Frontal cortex (tissue), 4 donors: Measurements from ENCODE around the gene CCDC27. TPM values are rescaled to one million over a fixed set of nuclear protein-coding genes. Genes with fewer than 3 reads are reported as not detected.

Experiments used
- DNase-seq, 2 donors: peaks; one replicate each; pipeline ENCODE4 v3.0.0; 2012; ENCODE audit warnings: low spot score in 2 of 2
- FAIRE-seq: peaks from 2 replicates; lab custom pipeline; 2012; peaks lifted over from hg19 to GRCh38; lab: Jason Lieb, UNC
- small RNA-seq: library from RNA; depleted of rRNA; stranded (forward); fragments of <200 nt; gene quantifications from one replicate; pipeline ENCODE3, GENCODE V24; 2014
- total RNA-seq: library from RNA; depleted of rRNA; stranded (reverse); fragments of >200 nt; gene quantifications from one replicate; pipeline ENCODE4 v1.2.3, GENCODE V29; 2014
- donor health status: control.
- donor health status: control.
- donor health status: control.

CCDC27 gene
- total RNA-seq, 1 donor from 2014 or later, result not detected

DNA sequence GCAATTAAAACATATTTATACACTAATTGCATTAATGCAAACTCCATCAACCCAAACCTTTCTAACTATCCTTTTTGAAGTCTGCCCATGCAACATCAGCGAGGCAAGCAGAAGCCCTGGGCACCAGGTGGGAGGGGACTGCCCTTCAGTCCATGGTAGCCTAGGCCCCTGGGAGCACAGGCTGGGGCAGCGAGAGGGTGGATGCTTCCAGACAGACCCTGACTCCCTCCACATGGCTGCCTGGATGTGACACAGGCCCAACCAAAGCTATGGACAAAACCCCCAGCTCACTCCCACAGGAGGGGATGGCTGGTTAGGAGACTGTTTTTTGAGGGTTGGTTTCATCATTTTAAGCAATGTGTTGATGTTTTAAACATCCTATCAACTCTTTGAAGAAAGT, 61.8 kb downstream of the CCDC27 start:
- FAIRE-seq (no peak), DNase-seq (no peak)

DNA sequence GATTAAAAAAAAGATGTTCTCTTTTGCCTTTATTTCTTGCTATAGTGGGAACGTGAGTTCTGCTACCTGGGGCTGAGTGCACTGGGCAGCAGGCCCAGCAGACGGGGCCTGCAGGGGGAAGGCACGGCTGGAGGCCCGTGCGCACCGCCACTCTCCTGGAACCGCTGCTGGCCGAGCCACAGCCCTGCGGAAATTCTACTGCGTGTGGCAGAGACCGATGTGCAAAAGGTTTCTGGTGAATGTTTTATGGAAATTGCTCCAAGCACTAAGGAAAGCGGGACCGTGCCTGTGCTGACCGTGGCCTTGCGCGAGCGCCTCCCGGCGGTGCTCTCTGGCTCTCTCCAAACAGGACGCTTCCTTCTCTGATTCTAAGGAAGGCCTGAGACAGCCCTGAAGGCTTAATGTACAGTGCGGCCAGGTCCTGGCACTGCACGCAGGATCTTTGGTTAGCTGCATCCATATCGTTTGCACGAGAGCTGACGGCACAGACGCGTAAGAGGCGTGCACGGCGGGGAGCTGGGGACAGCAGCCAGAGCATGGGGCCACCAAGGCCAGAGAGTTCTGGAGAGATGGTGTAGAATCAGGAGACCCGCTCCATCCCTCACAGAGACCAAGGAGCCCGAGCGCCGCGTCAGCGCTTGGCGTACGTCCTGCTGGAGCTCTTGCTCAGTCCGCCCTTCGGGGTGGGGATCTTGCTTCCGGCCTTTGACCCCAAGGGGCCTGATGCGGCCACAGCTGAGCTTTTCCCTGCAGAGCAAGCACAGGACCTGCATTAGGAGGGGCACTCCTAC, 62.7 kb downstream of the CCDC27 start:
- DNase-seq, result no peak
- no peak for FAIRE-seq

DNA sequence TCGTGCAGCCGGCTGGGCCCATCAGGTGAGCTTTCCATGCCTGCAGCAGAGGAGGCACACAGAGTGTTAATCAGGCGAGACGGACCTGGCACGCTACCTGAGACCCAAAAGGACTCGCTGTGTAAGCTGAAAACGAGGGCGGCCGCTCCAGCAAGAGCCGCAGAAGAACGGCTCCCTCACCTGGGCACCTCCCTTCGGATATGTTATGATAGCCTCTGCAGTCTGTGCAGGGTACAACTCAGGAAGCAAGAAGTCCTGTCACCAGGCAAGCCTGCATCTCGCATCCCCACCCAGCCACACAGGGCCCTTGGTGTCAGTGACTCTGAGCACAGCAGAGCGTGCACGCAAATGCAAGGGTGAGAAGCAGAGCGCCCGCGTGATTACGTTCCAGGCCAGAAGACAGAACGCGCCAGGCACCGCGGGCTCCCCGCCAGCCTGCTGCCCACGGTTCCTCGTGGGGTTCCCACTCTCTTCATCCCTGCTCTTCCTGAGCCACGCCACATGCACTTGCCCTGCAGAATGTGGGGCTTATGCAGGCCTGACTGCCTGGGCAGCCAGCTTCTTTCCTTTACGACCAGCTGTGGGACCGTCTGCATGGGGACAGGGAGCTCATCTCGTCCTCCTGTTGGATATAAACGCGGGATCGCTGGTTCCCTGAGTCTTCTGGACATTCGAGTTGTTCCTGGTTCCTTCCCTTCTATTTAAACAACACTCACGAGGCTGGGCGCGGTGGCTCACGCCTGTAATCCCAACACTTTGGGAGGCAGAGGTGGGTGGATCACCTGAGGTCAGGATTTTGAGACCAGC, 64.3 kb downstream of the CCDC27 start:
- FAIRE-seq, result no peak
- DNase-seq, result no peak

DNA sequence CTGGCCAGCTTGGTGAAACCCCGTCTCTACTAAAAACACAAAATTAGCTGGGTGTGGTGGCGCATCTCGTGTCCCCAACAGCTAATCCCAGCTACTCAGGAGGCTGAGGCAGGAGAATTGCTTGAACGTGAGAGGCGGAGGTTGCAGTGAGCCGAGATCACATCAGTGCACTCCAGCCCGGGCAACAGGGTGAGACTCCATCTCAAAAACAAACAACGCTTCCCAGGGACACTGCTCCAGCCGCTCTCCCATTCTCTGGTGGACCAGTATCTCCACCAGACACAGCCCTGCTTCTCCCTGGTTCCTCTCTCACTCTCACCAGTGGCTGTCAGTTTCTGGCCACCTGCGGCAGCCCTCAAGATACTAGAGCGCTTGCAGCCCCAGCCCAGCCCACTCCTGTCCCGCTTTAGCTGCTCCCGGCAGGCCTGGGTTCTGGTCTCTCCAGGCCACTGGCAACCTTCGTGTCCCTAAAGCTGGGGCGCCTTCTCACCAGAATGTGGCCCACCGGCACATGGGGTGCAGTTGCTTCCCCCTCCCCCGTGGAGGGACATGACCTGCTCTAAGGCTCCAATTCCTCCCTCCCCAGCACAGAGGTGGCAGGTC, 65.0 kb downstream of the CCDC27 start:
- no peak for DNase-seq
- FAIRE-seq, result no peak

DNA sequence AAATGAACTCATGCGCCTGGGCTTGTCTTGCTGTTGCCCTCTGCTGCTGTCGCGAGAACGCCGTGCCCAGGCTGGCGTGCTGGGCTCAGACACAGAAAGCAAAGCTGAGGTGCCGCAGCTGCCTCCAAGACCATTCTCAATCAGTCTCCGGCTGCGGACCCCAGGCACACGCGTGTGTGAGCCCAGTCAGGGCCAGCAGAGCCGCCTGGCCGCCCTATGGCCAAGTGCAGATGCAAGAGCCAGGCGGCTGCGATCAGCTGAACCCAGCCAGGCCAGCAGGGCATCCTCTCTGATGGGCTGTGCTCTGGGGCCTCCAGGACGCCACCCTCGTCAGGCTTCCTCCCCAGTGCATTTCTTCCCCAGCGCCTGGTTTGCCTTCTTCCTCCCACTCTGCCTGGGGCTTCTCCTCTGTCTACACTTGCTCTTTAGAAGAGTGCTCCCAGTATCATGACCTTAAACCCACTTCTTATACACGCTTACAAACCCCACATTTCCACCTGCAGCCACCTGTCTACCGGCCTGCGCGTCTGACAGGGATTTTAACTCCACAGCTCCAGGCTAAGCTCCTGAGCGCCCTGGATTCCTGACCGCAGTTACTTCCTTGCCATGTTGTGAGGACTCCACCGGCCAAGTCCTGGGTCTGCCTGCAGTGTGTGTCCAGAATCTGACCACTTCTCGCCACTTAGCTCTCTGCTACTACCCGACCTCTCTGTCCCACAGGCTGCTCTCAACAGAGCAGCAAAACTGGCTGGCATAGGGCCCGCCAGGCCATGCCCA, 65.8 kb downstream of the CCDC27 start:
- DNase-seq, result no peak
- FAIRE-seq, result no peak

DNA sequence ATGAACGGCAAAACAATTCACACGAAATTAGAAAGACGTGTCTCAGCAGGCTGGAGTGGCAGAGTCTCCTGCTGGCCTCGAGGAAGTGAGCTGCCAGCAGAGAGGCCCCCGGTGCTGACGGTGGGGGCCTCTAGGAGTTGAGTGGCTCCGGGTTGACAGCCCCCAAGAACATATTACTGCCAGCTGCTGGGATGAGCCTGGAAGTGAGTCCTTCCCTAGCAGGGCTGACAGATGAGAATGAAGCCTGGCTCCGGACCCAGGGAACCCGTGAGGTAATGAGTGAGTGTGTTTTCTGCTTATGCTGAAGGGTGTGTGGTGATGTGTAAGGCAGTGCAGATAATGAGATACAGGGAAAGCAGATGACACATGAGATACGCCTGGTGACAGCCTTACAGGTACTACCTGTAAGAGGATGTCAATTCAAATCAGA, 67.5 kb downstream of the CCDC27 start:
- no peak for FAIRE-seq

DNA sequence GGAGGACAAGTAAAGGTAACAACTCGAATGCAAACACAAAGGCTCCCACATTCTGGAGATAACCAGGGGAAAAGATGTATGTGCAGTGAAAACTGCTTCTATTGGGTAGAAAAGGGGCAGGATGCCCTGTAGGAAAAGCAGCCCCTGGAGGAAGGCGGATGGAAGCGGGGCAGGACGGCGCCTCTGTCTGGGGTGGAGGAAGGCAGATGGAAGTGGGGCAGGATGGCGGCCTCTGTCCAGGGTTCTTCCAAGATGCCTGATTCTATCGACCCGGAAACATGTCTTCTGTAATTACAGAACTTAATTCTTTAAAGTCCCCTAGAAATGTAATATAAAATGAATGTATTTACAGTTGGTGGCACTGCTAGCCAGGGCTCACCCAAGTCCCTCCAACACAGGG, 68.1 kb downstream of the CCDC27 start:
- FAIRE-seq (no peak), DNase-seq (no peak)

More for the DNA sequence above, 67.5 kb downstream of the CCDC27 start:
- DNase-seq, result no peak

DNA sequence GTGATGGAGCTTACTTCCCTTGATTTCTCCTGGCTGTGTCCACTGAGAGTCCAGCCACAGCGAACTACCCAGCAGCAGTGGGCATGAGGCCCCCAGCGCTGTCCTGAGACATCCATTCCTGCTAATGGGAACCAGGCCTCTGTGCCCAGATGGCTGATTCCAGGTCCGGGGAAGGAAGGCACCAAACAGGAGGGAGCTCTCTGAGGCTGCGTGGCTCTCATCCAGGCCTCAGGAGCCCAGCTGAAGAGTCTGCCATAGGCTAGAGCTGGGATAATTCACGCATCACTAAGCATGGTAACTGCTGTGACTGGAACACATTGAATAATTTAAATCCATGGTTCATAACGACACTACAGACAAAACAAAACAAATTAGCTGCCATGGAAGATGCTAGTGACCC, 68.8 kb downstream of the CCDC27 start:
- no peak for DNase-seq
- FAIRE-seq, result no peak

Small RNAs within 50 kb of the gene (small RNA-seq; reads per million reads assigned to genes)
- gene RF02197 (not detected), gene RN7SL574P (not detected)

Other genes with a start within 250 kb of the CCDC27 start
- 5.3 TPM for gene MEGF6, start 140.9 kb upstream of the CCDC27 start, total RNA-seq
- 23.6 TPM for gene TPRG1L, start 127.4 kb upstream of the CCDC27 start, total RNA-seq
- gene WRAP73, start 102.3 kb upstream of the CCDC27 start, total RNA-seq, result 15.1 TPM
- 0.41 TPM for gene TP73, start 99.9 kb upstream of the CCDC27 start, total RNA-seq
- gene SMIM1, start 20.3 kb downstream of the CCDC27 start, total RNA-seq, result not detected
- 38.7 TPM for gene LRRC47, start 44.0 kb downstream of the CCDC27 start, total RNA-seq
- 21.6 TPM for gene CEP104, start 104.8 kb downstream of the CCDC27 start, total RNA-seq
- gene DFFB, start 105.0 kb downstream of the CCDC27 start, total RNA-seq, result 11.0 TPM
- gene C1orf174, start 147.8 kb downstream of the CCDC27 start, total RNA-seq, result 23.6 TPM